Measurements from ENCODE around the gene ATF7. TPM values are rescaled to one million over a fixed set of nuclear protein-coding genes. Genes with fewer than 3 reads are reported as not detected.

The ATF7 gene
- total and polyA plus RNA-seq, 2 donors (not counting 3 experiments of a cell fraction or from before 2014, with no cell fraction given), result 36.0 to 68.5 TPM

- no peak overlapping the region for H3K9ac ChIP-seq (replicated peaks; ENCODE audit: extremely low read depth, insufficient read depth, low read length)
- H3K27me3 ChIP-seq (ENCODE audit: control insufficient read depth in 2 of 2, insufficient read depth in 2 of 2, low read length in 2 of 2), result no peaks in the 10 kb centered on the region
- H3K9me1 ChIP-seq (replicated peaks; ENCODE audit: control insufficient read depth, extremely low read depth, insufficient read depth, low read length), result no peaks in the 10 kb centered on the region
- H3K27ac ChIP-seq (ENCODE audit: insufficient read depth, low read depth, low read length), result no peak overlapping the region
- dilution Hi-C loops (cut with MboI; ENCODE audit: extremely low pct_ligation_motif_present, low sequenced_read_pairs) (no loop called here), intact Hi-C loops (cut with micrococcal nuclease) (loop anchor here (5.0 kb wide), 1 partner anchor 282 kb away; no protein-coding TSS in a partner anchor)
- FAIRE-seq, result no peak
- H2AFZ ChIP-seq (ENCODE audit: low read depth, low read length), result no peak overlapping the region
- H3K36me3 ChIP-seq (ENCODE audit: control insufficient read depth in 2 of 2, extremely low read depth in 1 of 2, insufficient read depth in 2 of 2, low read length in 2 of 2), result peaks cover 0 to 30% of the 10 kb centered on the region in 2 experiments
- no peak for TF ChIP-seq EZH2 (IDR thresholded peaks at IDR 0.05; ENCODE audit: borderline replicate concordance, low read depth, low read length, severe bottlenecking)
- CTCF ChIA-PET, result interaction anchor here (1.0 to 2.5 kb wide), 3 partner anchors 11 to 179 kb away, joined by 3 to 7 read pairs (median 3); no protein-coding TSS in a partner anchor
- no TSS peak for BruUV-seq (replicated peaks)
- H3K79me2 ChIP-seq (ENCODE audit: control insufficient read depth, insufficient read depth, low read length), result peaks cover 9% of the 10 kb centered on the region
- no peak overlapping the region for H3K4me2 ChIP-seq (ENCODE audit: insufficient read depth, low read length)
- H3K9me3 ChIP-seq (replicated peaks; ENCODE audit: control insufficient read depth, insufficient read depth, low read length), result no peaks in the 10 kb centered on the region
- DNase-seq (ENCODE audit: low read depth, low spot score), result no peak
- POLR2A ChIA-PET, result no interaction called here
- H3K4me1 ChIP-seq (ENCODE audit: control insufficient read depth, extremely low read depth, insufficient read depth, low read length), result peaks cover 28% of the 10 kb centered on the region
- H3K4me3 ChIP-seq (replicated peaks in 1 of 3; ENCODE audit: insufficient read depth in 1 of 3, low read depth in 1 of 3, low read length in 3 of 3), result no peak overlapping the region
- H4K20me1 ChIP-seq (replicated peaks; ENCODE audit: control insufficient read depth, extremely low read depth, insufficient read depth, low read length), result no peaks in the 10 kb centered on the region
These were observed 121.9 kb downstream of the ATF7 start for GRCh38 chr12:53504004-53504920.

GRCh38 chr12:53502983-53503728 lies 123.0 kb downstream of the ATF7 start:
- H3K9ac ChIP-seq (replicated peaks; ENCODE audit: extremely low read depth, insufficient read depth, low read length), result no peak overlapping the region
- DNase-seq (ENCODE audit: low read depth, low spot score) (no peak), FAIRE-seq (no peak)
- intact Hi-C loops (cut with micrococcal nuclease) (loop anchor here (5.0 kb wide), 1 partner anchor 281 kb away; no protein-coding TSS in a partner anchor), dilution Hi-C loops (cut with MboI; ENCODE audit: extremely low pct_ligation_motif_present, low sequenced_read_pairs) (no loop called here)
- no peak overlapping the region for H2AFZ ChIP-seq (ENCODE audit: low read depth, low read length)
- H3K79me2 ChIP-seq (ENCODE audit: control insufficient read depth, insufficient read depth, low read length), result peaks cover 14% of the 10 kb centered on the region
- CTCF ChIA-PET, result interaction anchor here (0.5 to 1.4 kb wide), 4 partner anchors 12 to 178 kb away, joined by 3 to 4 read pairs (median 3); no protein-coding TSS in a partner anchor
- peaks cover 30% of the 10 kb centered on the region for H3K4me1 ChIP-seq (ENCODE audit: control insufficient read depth, extremely low read depth, insufficient read depth, low read length)
- BruUV-seq (replicated peaks), result no TSS peak
- H3K27me3 ChIP-seq (ENCODE audit: control insufficient read depth in 2 of 2, insufficient read depth in 2 of 2, low read length in 2 of 2), result no peaks in the 10 kb centered on the region
- H4K20me1 ChIP-seq (replicated peaks; ENCODE audit: control insufficient read depth, extremely low read depth, insufficient read depth, low read length), result no peaks in the 10 kb centered on the region
- H3K4me3 ChIP-seq (replicated peaks in 1 of 3; ENCODE audit: insufficient read depth in 1 of 3, low read depth in 1 of 3, low read length in 3 of 3), result no peak overlapping the region
- POLR2A ChIA-PET, result no interaction called here
- TF ChIP-seq POLR2A (IDR thresholded peaks at IDR 0.05; ENCODE audit: low read depth, low read length) (no peak), FOS (IDR thresholded peaks at IDR 0.05; ENCODE audit: borderline replicate concordance, insufficient read depth, low read length) (no peak), CTCF (IDR thresholded peaks at IDR 0.05; ENCODE audit: extremely low read depth in 1 of 2, insufficient read depth in 1 of 2, low read depth in 1 of 2, low read length in 2 of 2) (no peak), MAX (IDR thresholded peaks at IDR 0.05; ENCODE audit: insufficient read depth, insufficient read length) (no peak), EZH2 (IDR thresholded peaks at IDR 0.05; ENCODE audit: borderline replicate concordance, low read depth, low read length, severe bottlenecking) (no peak), GATA2 (IDR thresholded peaks at IDR 0.05; ENCODE audit: insufficient read depth, insufficient read length, low read depth, low read length) (no peak), POLR2AphosphoS5 (IDR thresholded peaks at IDR 0.05; ENCODE audit: insufficient read depth, low read depth, low read length) (no peak), JUN (IDR thresholded peaks at IDR 0.05; ENCODE audit: borderline replicate concordance, insufficient read depth, insufficient read length, low read depth) (no peak), MYC (IDR thresholded peaks at IDR 0.05; ENCODE audit: low read depth, low read length) (no peak)
- H3K9me1 ChIP-seq (replicated peaks; ENCODE audit: control insufficient read depth, extremely low read depth, insufficient read depth, low read length), result no peaks in the 10 kb centered on the region
- peak overlapping the region; percentile 7 for H3K27ac ChIP-seq (ENCODE audit: insufficient read depth, low read depth, low read length)
- peaks cover 0 to 30% of the 10 kb centered on the region in 2 experiments for H3K36me3 ChIP-seq (ENCODE audit: control insufficient read depth in 2 of 2, extremely low read depth in 1 of 2, insufficient read depth in 2 of 2, low read length in 2 of 2)
- H3K9me3 ChIP-seq (replicated peaks; ENCODE audit: control insufficient read depth, insufficient read depth, low read length), result no peaks in the 10 kb centered on the region
- H3K4me2 ChIP-seq (ENCODE audit: insufficient read depth, low read length), result no peak overlapping the region
